Activated CD8-positive, alpha-beta memory T cell treated with anti-CD3 and anti-CD28 coated beads for 24 hours (primary cell): ENCODE measurements around the gene RHOC.

ENCODE experiments used
- DNase-seq: peaks from one replicate; pipeline ENCODE4 v3.0.0-alpha.2; 2020

RHOC gene

GRCh38 chr1:112701227-112702066, 5.5 kb downstream of the RHOC start:
- peak; percentile 47 for DNase-seq

- DNase-seq = peak; percentile 88
Observed at GRCh38 chr1:112700290-112701226, 6.4 kb downstream of the RHOC start.

GRCh38 chr1:112699425-112700144, 7.3 kb downstream of the RHOC start:
- peak; percentile 52 for DNase-seq

GRCh38 chr1:112698366-112699310, 8.3 kb downstream of the RHOC start:
- DNase-seq = peak; percentile 52

- DNase-seq = no peak
Observed at GRCh38 chr1:112697781-112698201, 9.1 kb downstream of the RHOC start.

GRCh38 chr1:112696578-112697314, 10.2 kb downstream of the RHOC start:
- no peak for DNase-seq

- DNase-seq = no peak
Observed at GRCh38 chr1:112695276-112695675, 11.7 kb downstream of the RHOC start.

GRCh38 chr1:112694363-112694929, 12.5 kb downstream of the RHOC start:
- DNase-seq = no peak

GRCh38 chr1:112693821-112694220, 13.1 kb downstream of the RHOC start:
- DNase-seq = no peak

GRCh38 chr1:112692681-112693080, 14.2 kb downstream of the RHOC start:
- no peak for DNase-seq

GRCh38 chr1:112689842-112690237, 17.1 kb downstream of the RHOC start:
- no peak for DNase-seq

GRCh38 chr1:112689196-112689841, 17.6 kb downstream of the RHOC start:
- DNase-seq = no peak

- no peak for DNase-seq
Observed at GRCh38 chr1:112688781-112689193, 18.1 kb downstream of the RHOC start.

- no peak for DNase-seq
Observed at GRCh38 chr1:112687785-112688496, 19.0 kb downstream of the RHOC start.

GRCh38 chr1:112687361-112687760, 19.6 kb downstream of the RHOC start:
- no peak for DNase-seq

GRCh38 chr1:112686835-112687234, 20.1 kb downstream of the RHOC start:
- DNase-seq = no peak

GRCh38 chr1:112686417-112686816, 20.5 kb downstream of the RHOC start:
- no peak for DNase-seq

GRCh38 chr1:112685913-112686312, 21.0 kb downstream of the RHOC start:
- DNase-seq = no peak

- DNase-seq = no peak
Observed at GRCh38 chr1:112678605-112679004, 28.3 kb downstream of the RHOC start.

- DNase-seq = no peak
Observed at GRCh38 chr1:112677501-112677900, 29.4 kb downstream of the RHOC start.
